Right lobe of liver (tissue), 4 donors: ENCODE results near the gene LYST.

ENCODE experiments used
- CTCF ChIP-seq, 4 donors: fragments of 200-600 bp in 3 of 4; fragments of 450-650 bp in 1 of 4; IDR thresholded peaks; one replicate each; pipeline versions ENCODE4 v1.5.1 to v1.8.0; 2016 to 2022; ENCODE audit warnings: antibody characterized with exemption in 4 of 4, mild to moderate bottlenecking in 2 of 4
- POLR2A ChIP-seq: fragments of 450-650 bp; IDR thresholded peaks from one replicate; pipeline ENCODE4 v1.6.1; 2017; ENCODE audit warnings: antibody characterized with exemption, mild to moderate bottlenecking
- donor health status: DM: no; HTN: no; CAD: no.
- donor health status: DM: no; HTN: no; CAD: no.
- donor health status: DM: no; HTN: yes; CAD: no.

GRCh38 chr1:235642943-235643371 lies 223.7 kb downstream of the LYST start:
- TF ChIP-seq CTCF (IDR thresholded peaks at IDR 0.05) (no peak), POLR2A (no peak)
